H1 (cell line): ENCODE data around the gene RIPPLY2. TPM values are rescaled to one million over a fixed set of nuclear protein-coding genes. Genes with fewer than 3 reads are reported as not detected.

Experiments used
- CTCF ChIA-PET: fragments of 300-600 bp; sonication (Branson Sonifier 250); formaldehyde crosslinking; loops from one replicate; lab custom pipeline; 2021; ENCODE audit not compliant: partially characterized antibody; lab: Charles Lee
- POLR2A ChIA-PET: fragments of 300-600 bp; sonication (Branson Sonifier 250); formaldehyde crosslinking; loops from one replicate; lab custom pipeline; 2021; ENCODE audit warnings: inconsistent platforms; ENCODE audit not compliant: partially characterized antibody; lab: Charles Lee
- DNase-seq, 2 experiments: peaks; one replicate each; pipeline versions ENCODE4 v3.0.0 to v3.0.0-alpha.2; 2010 to 2022; ENCODE audit warnings: low spot score in 2 of 2, low read depth in 1 of 2, mixed read lengths in 1 of 2
- FAIRE-seq: peaks from 2 replicates; lab custom pipeline; 2011; peaks lifted over from hg19 to GRCh38; lab: Jason Lieb, UNC
- H2AFZ ChIP-seq: 2 replicates; pipeline ENCODE4 v1.8.1; 2012; ENCODE audit warnings: low read length, inconsistent platforms
- H2AK5ac ChIP-seq: 2 replicates; pipeline ENCODE4 v1.6.1; 2013; ENCODE audit warnings: low read depth, low read length
- H2BK120ac ChIP-seq: replicated peaks from 2 replicates; pipeline ENCODE3; 2013; ENCODE audit warnings: low read depth, low read length, inconsistent platforms
- H2BK12ac ChIP-seq: 2 replicates; pipeline ENCODE4 v1.6.1; 2013; ENCODE audit warnings: low read depth, low read length
- H2BK15ac ChIP-seq: 2 replicates; pipeline ENCODE4 v1.6.1; 2013; ENCODE audit warnings: low read length
- H2BK20ac ChIP-seq: 2 replicates; pipeline ENCODE4 v1.6.1; 2013; ENCODE audit warnings: low read length
- H2BK5ac ChIP-seq: 2 replicates; pipeline ENCODE4 v1.6.1; 2013; ENCODE audit warnings: low read depth, low read length
- H3K14ac ChIP-seq: 2 replicates; pipeline ENCODE4 v1.6.1; 2013; ENCODE audit warnings: inconsistent platforms; ENCODE audit not compliant: insufficient read length
- H3K18ac ChIP-seq: 2 replicates; pipeline ENCODE4 v1.6.1; 2013; ENCODE audit warnings: low read length; ENCODE audit errors: extremely low read depth
- H3K23ac ChIP-seq: 2 replicates; pipeline ENCODE4 v1.6.1; 2013; ENCODE audit warnings: inconsistent platforms; ENCODE audit not compliant: insufficient read length
- H3K23me2 ChIP-seq: 2 replicates; pipeline ENCODE4 v1.6.1; 2013; ENCODE audit warnings: low read depth, low read length
- H3K27ac ChIP-seq: 2 replicates; pipeline ENCODE4 v1.6.1; 2011; ENCODE audit warnings: low read depth, low read length, inconsistent platforms
- H3K27me3 ChIP-seq, 4 experiments: replicated peaks in 1 of 4; 1 replicate in 1 of 4; 2 replicates in 3 of 4; pipeline versions ENCODE4 v1.6.1 to v1.8.1; 2011 to 2013; ENCODE audit warnings: low read length in 3 of 4, mild to moderate bottlenecking in 3 of 4, inconsistent platforms in 2 of 4, mixed read lengths in 2 of 4, moderate library complexity in 1 of 4; ENCODE audit not compliant: control insufficient read depth in 3 of 4, insufficient read depth in 3 of 4; ENCODE audit errors: extremely low read depth in 1 of 4
- H3K36me3 ChIP-seq, 4 experiments: 2 replicates each; pipeline versions ENCODE4 v1.6.1 to v1.8.1; 2011 to 2013; ENCODE audit warnings: mild to moderate bottlenecking in 4 of 4, low read length in 3 of 4, moderate library complexity in 2 of 4, control low read depth in 1 of 4, inconsistent platforms in 1 of 4; ENCODE audit not compliant: insufficient read depth in 4 of 4, control insufficient read depth in 2 of 4
- H3K4ac ChIP-seq: replicated peaks from 2 replicates; pipeline ENCODE3; 2013; ENCODE audit warnings: low read length, low read depth, mixed read lengths, inconsistent platforms; ENCODE audit not compliant: insufficient read length
- H3K4me1 ChIP-seq, 4 experiments: replicated peaks in 1 of 4; 1 replicate in 1 of 4; 2 replicates in 3 of 4; pipeline versions ENCODE4 v1.6.1 to v1.8.1; 2011 to 2013; ENCODE audit warnings: low read length in 3 of 4, inconsistent platforms in 2 of 4, mixed read lengths in 1 of 4; ENCODE audit not compliant: insufficient read depth in 4 of 4, control insufficient read depth in 3 of 4
- H3K4me2 ChIP-seq, 2 experiments: 2 replicates each; pipeline versions ENCODE4 v1.6.1 to v1.8.1; 2011 to 2013; ENCODE audit warnings: low read depth in 2 of 2, low read length in 2 of 2, control low read depth in 1 of 2, inconsistent platforms in 1 of 2, mild to moderate bottlenecking in 1 of 2; ENCODE audit not compliant: insufficient read depth in 1 of 2
- H3K4me3 ChIP-seq, 4 experiments: fragments of 200-600, 300-600 bp in 1 of 4; sonication (generic), shearing (Covaris generic), sonication (Bioruptor Twin) in 1 of 4; 2 replicates each; pipeline versions ENCODE4 v1.5.1 to v1.8.1; 2011 to 2016; ENCODE audit warnings: low read length in 4 of 4, low read depth in 3 of 4, control low read depth in 2 of 4, inconsistent platforms in 2 of 4, mild to moderate bottlenecking in 2 of 4, mixed read lengths in 1 of 4, moderate library complexity in 1 of 4; ENCODE audit not compliant: insufficient read depth in 2 of 4; ENCODE audit errors: extremely low read depth in 1 of 4
- H3K56ac ChIP-seq: replicated peaks from 2 replicates; pipeline ENCODE3; 2013; ENCODE audit warnings: low read depth, mild to moderate bottlenecking, mixed read lengths, low read length, inconsistent platforms; ENCODE audit not compliant: insufficient read length
- H3K79me1 ChIP-seq: 2 replicates; pipeline ENCODE4 v1.6.1; 2013; ENCODE audit warnings: low read depth, low read length, control low read depth
- H3K79me2 ChIP-seq, 2 experiments: 2 replicates each; pipeline versions ENCODE4 v1.6.1 to v1.8.1; 2012 to 2013; ENCODE audit warnings: low read length in 2 of 2, mild to moderate bottlenecking in 2 of 2, inconsistent platforms in 1 of 2; ENCODE audit not compliant: insufficient read depth in 2 of 2, control insufficient read depth in 1 of 2
- H3K9ac ChIP-seq, 4 experiments: replicated peaks in 1 of 4; 1 replicate in 1 of 4; 2 replicates in 3 of 4; pipeline versions ENCODE4 v1.6.1 to v1.8.1; 2011 to 2013; ENCODE audit warnings: low read depth in 3 of 4, low read length in 3 of 4, control low read depth in 2 of 4, mild to moderate bottlenecking in 2 of 4, moderate library complexity in 2 of 4, inconsistent platforms in 1 of 4; ENCODE audit errors: extremely low read depth in 1 of 4
- H3K9me3 ChIP-seq, 2 experiments: 2 replicates each; pipeline versions ENCODE4 v1.6.1 to v1.8.1; 2012 to 2013; ENCODE audit warnings: mild to moderate bottlenecking in 2 of 2, moderate library complexity in 2 of 2, control low read depth in 1 of 2, inconsistent platforms in 1 of 2, low read depth in 1 of 2, low read length in 1 of 2, mixed read lengths in 1 of 2; ENCODE audit not compliant: insufficient read depth in 2 of 2
- H4K20me1 ChIP-seq, 2 experiments: replicated peaks in 1 of 2; 2 replicates each; pipeline versions ENCODE3 to v1.8.1; 2011 to 2013; ENCODE audit warnings: inconsistent platforms in 2 of 2, low read length in 2 of 2, mild to moderate bottlenecking in 1 of 2; ENCODE audit not compliant: insufficient read depth in 2 of 2, control insufficient read depth in 1 of 2
- H4K5ac ChIP-seq: 2 replicates; pipeline ENCODE4 v1.6.1; 2013; ENCODE audit warnings: low read length, low read depth, mixed read lengths, inconsistent platforms; ENCODE audit not compliant: insufficient read length
- H4K8ac ChIP-seq: 2 replicates; pipeline ENCODE4 v1.8.0; 2013; ENCODE audit warnings: mild to moderate bottlenecking, moderate library complexity, low read length, inconsistent platforms; ENCODE audit not compliant: insufficient read depth; ENCODE audit errors: extremely low read depth
- H4K91ac ChIP-seq: replicated peaks from 2 replicates; pipeline ENCODE3; 2013; ENCODE audit warnings: low read length, mixed read lengths, inconsistent platforms; ENCODE audit not compliant: insufficient read length
- BRCA1 ChIP-seq: IDR thresholded peaks from 2 replicates; pipeline ENCODE4 v1.6.1; 2012; ENCODE audit warnings: low read depth, low read length, improper control_type of control experiment
- CBX8 ChIP-seq: fragments of 300-800, 300-1000 bp; sonication (generic); IDR thresholded peaks from 2 replicates; pipeline ENCODE4 v1.7.1; 2016; ENCODE audit warnings: low read depth, low read length, borderline replicate concordance
- CREB1 ChIP-seq: IDR thresholded peaks from 2 replicates; pipeline ENCODE4 v1.6.1; 2012; ENCODE audit warnings: inconsistent platforms
- MAFK ChIP-seq: IDR thresholded peaks from 2 replicates; pipeline ENCODE4 v1.6.1; 2012; ENCODE audit warnings: low read depth, mild to moderate bottlenecking, improper control_type of control experiment, low read length
- NANOG ChIP-seq: IDR thresholded peaks from 2 replicates; pipeline ENCODE4 v1.6.1; 2011; ENCODE audit warnings: low read length, low read depth, mild to moderate bottlenecking, inconsistent platforms; ENCODE audit not compliant: insufficient read depth, poor library complexity, severe bottlenecking
- RAD21 ChIP-seq, 2 experiments: IDR thresholded peaks in 1 of 2; conservative IDR thresholded peaks in 1 of 2; 2 replicates each; pipeline ENCODE4 v1.6.1; 2011; ENCODE audit warnings: low read depth in 2 of 2, low read length in 2 of 2, improper control_type of control experiment in 1 of 2, inconsistent platforms in 1 of 2, mild to moderate bottlenecking in 1 of 2, moderate library complexity in 1 of 2
- RFX5 ChIP-seq: IDR thresholded peaks from 2 replicates; pipeline ENCODE4 v1.6.1; 2011; ENCODE audit warnings: low read depth, low read length, improper control_type of control experiment, borderline replicate concordance
- SP4 ChIP-seq: IDR thresholded peaks from 2 replicates; pipeline ENCODE4 v1.6.1; 2012; ENCODE audit warnings: low read length, inconsistent platforms
- TBP ChIP-seq: IDR thresholded peaks from 2 replicates; pipeline ENCODE4 v1.6.1; 2011; ENCODE audit warnings: low read depth, low read length, improper control_type of control experiment
- WGBS, 2 experiments: shearing (Covaris generic) in 1 of 2; methylation state at CpG; one replicate each; pipeline versions ENCODE4 v1.1.6 to v1.1.7; 2013 to 2015; ENCODE audit warnings: low lambda C conversion rate in 2 of 2, mixed read lengths in 2 of 2, inconsistent platforms in 1 of 2, low coverage in 1 of 2, missing lambda C conversion rate in 1 of 2; ENCODE audit not compliant: insufficient replicate concordance in 2 of 2, insufficient coverage in 1 of 2, insufficient read length in 1 of 2; ENCODE audit errors: extremely low coverage in 1 of 2, missing lambda C conversion rate in 1 of 2; 5-methylcytosine and 5-hydroxymethylcytosine counted together
- polyA plus RNA-seq, 7 experiments: library from polyadenylated mRNA; depleted of rRNA in 3 of 7; stranded (reverse) in 5 of 7; unstranded in 2 of 7; fragments of >200 nt in 5 of 7; fragments of 200-250 nt in 2 of 7; gene quantifications; 1 replicate in 5 of 7; 2 replicates in 1 of 7; 4 replicates in 1 of 7; pipeline versions ENCODE4 v1.2.1 to v1.2.3, GENCODE V29; 2011 to 2013; ENCODE audit warnings: missing spikeins in 2 of 7, mixed read lengths in 2 of 7
- total RNA-seq: library from RNA; stranded (reverse); fragmentation: NEBNext Ultra II Directional; extraction: Animal tissue kit (Norgen Biotek cat#: 25700); gene quantifications from 2 replicates; pipeline ENCODE4 v1.2.1, GENCODE V29; 2021

RIPPLY2 gene
- total and polyA plus RNA-seq, 2 of the 8 experiments (the other 6 are each of a cell fraction or from before 2014, with no cell fraction given), result 0.74 to 1.5 TPM

DNA sequence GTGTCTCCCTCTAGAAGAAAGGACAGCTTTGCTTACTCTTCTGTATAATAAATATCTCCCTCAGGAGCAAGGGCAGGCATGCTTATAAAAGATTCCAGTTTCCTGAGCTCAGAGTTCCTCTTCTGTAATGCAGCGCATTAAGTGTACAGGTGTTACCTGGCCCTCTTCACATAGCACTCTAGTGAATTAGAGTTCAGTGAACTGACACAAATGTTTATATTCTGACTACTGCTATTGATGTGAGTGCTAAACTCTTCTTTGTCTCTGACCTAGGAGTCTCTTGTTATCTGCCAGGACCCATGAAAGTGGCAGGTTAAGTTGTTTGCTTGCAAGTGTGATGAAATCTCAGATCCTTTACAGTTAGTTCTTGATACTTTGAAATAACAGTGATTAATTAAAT, 39.9 kb downstream of the RIPPLY2 start:
- Histone ChIP-seq H3K23me2 (no peaks in the 10 kb centered on the region), H3K4me2 (no peak overlapping the region), H2BK120ac (no peak overlapping the region), H3K4me3 (no peak overlapping the region), H3K4ac (no peak overlapping the region), H2AK5ac (no peak overlapping the region), H3K14ac (no peak overlapping the region), H2BK5ac (no peak overlapping the region), H3K27me3 (no peaks in the 10 kb centered on the region), H3K79me1 (no peaks in the 10 kb centered on the region), H2BK15ac (no peak overlapping the region), H3K36me3 (no peaks in the 10 kb centered on the region), H3K18ac (no peak overlapping the region), H3K56ac (no peak overlapping the region), H4K91ac (no peak overlapping the region), H3K23ac (no peak overlapping the region), H2AFZ (no peak overlapping the region), H4K5ac (no peak overlapping the region), H4K20me1 (no peaks in the 10 kb centered on the region), H3K27ac (no peak overlapping the region), H3K9ac (no peak overlapping the region; a peak in 1 of 7 replicates), H3K79me2 (no peaks in the 10 kb centered on the region; a peak in 1 of 4 replicates), H2BK12ac (no peak overlapping the region), H3K4me1 (no peaks in the 10 kb centered on the region; a peak in 1 of 7 replicates), H4K8ac (no peak overlapping the region), H3K9me3 (no peaks in the 10 kb centered on the region), H2BK20ac (no peak overlapping the region)
- CTCF ChIA-PET, result no interaction called here
- WGBS, 2 experiments, result 95% methylated on average over 1 of the region's 1 CpG; no CpG with 5 or more reads in 1 of the 2 experiments
- FAIRE-seq, result no peak
- POLR2A ChIA-PET, result no interaction called here
- no peak for TF ChIP-seq CBX8
- no peak for TF ChIP-seq SP4
- no peak for TF ChIP-seq TBP
- TF ChIP-seq RAD21 (IDR thresholded peaks at IDR 0.05 in 1 of 2, conservative IDR thresholded peaks at IDR 0.05 in 1 of 2; ENCODE audit: low read depth in 2 of 2, low read length in 2 of 2), result no peak
- no peak for TF ChIP-seq RFX5
- no peak for TF ChIP-seq BRCA1
- no peak for TF ChIP-seq CREB1
- no peak for TF ChIP-seq NANOG
- no peak for TF ChIP-seq MAFK
- DNase-seq, result no peak
